Upper lobe of right lung (tissue), 1 donor: ENCODE measurements around the gene MUSTN1. TPM values are rescaled to one million over a fixed set of nuclear protein-coding genes. Genes with fewer than 3 reads are reported as not detected.

ENCODE experiments used
- ATAC-seq: fragments of 200-7000 bp; cut with Tn5 transposase; one replicate; pipeline ENCODE4 v1.9.1; 2020; ENCODE audit warnings: mild to moderate bottlenecking, moderate library complexity
- DNase-seq: peaks from one replicate; pipeline ENCODE4 v3.0.0-alpha.2; 2020
- H3K27ac ChIP-seq: fragments of 200-600 bp; one replicate; pipeline ENCODE4 v1.8.0; 2022
- H3K27me3 ChIP-seq: fragments of 200-600 bp; one replicate; pipeline ENCODE4 v1.8.0; 2022; ENCODE audit warnings: mild to moderate bottlenecking
- H3K36me3 ChIP-seq: fragments of 200-600 bp; one replicate; pipeline ENCODE4 v1.8.0; 2022
- H3K4me1 ChIP-seq: fragments of 200-600 bp; one replicate; pipeline ENCODE4 v1.8.0; 2022
- H3K4me3 ChIP-seq: fragments of 200-600 bp; one replicate; pipeline ENCODE4 v1.8.0; 2022; ENCODE audit warnings: mild to moderate bottlenecking
- H3K9me3 ChIP-seq: fragments of 200-600 bp; one replicate; pipeline ENCODE4 v1.8.0; 2022
- CTCF ChIP-seq: fragments of 200-600 bp; IDR thresholded peaks from one replicate; pipeline ENCODE4 v1.8.0; 2022; ENCODE audit warnings: antibody characterized with exemption
- intact Hi-C: fragments of 100-400 bp; cut with DNase I; formaldehyde crosslinking; loops from one replicate; pipeline ENCODE4 v1.11.0; 2022
- total RNA-seq: library from RNA; stranded (reverse); fragmentation: NEBNext Ultra II Directional; extraction: Animal tissue kit (Norgen Biotek cat#: 25700); gene quantifications from one replicate; pipeline ENCODE4 v1.2.1, GENCODE V29; 2021
- donor health status: DM: no; HTN: yes; CAD: no; lungs with severe emphysema.

Gene MUSTN1
- total RNA-seq, 1 donor from 2014 or later, result 5.4 TPM

- H3K36me3 ChIP-seq, result no peaks in the 10 kb centered on the region
- DNase-seq, result no peak
- no peak overlapping the region for H3K4me3 ChIP-seq
- no peaks in the 10 kb centered on the region for H3K9me3 ChIP-seq
- no peak overlapping the region for H3K27ac ChIP-seq
- H3K27me3 ChIP-seq, result no peaks in the 10 kb centered on the region
- H3K4me1 ChIP-seq, result no peaks in the 10 kb centered on the region
- ATAC-seq, result no peak
- no peak for TF ChIP-seq CTCF
- intact Hi-C loops, result no loop called here
Observed at GRCh38 chr3:52817860-52818259, 17.0 kb downstream of the MUSTN1 start.

GRCh38 chr3:52817221-52817620, 17.6 kb downstream of the MUSTN1 start:
- intact Hi-C loops, result no loop called here
- H3K4me1 ChIP-seq, result no peaks in the 10 kb centered on the region
- H3K27ac ChIP-seq, result no peak overlapping the region
- ATAC-seq, result no peak
- no peak overlapping the region for H3K4me3 ChIP-seq
- no peak for DNase-seq
- TF ChIP-seq CTCF, result no peak
- no peaks in the 10 kb centered on the region for H3K9me3 ChIP-seq
- no peaks in the 10 kb centered on the region for H3K36me3 ChIP-seq
- no peaks in the 10 kb centered on the region for H3K27me3 ChIP-seq

GRCh38 chr3:52816654-52817053, 18.2 kb downstream of the MUSTN1 start:
- DNase-seq, result no peak
- H3K4me1 ChIP-seq, result no peaks in the 10 kb centered on the region
- no peak overlapping the region for H3K27ac ChIP-seq
- intact Hi-C loops, result no loop called here
- no peak for TF ChIP-seq CTCF
- ATAC-seq, result no peak
- no peaks in the 10 kb centered on the region for H3K36me3 ChIP-seq
- no peaks in the 10 kb centered on the region for H3K27me3 ChIP-seq
- H3K9me3 ChIP-seq, result no peaks in the 10 kb centered on the region
- no peak overlapping the region for H3K4me3 ChIP-seq

- Histone ChIP-seq H3K4me3 (no peak overlapping the region), H3K27ac (no peak overlapping the region), H3K4me1 (no peaks in the 10 kb centered on the region), H3K9me3 (no peaks in the 10 kb centered on the region), H3K36me3 (no peaks in the 10 kb centered on the region), H3K27me3 (no peaks in the 10 kb centered on the region)
- ATAC-seq (no peak), DNase-seq (no peak)
- no peak for TF ChIP-seq CTCF
- intact Hi-C loops, result no loop called here
Observed at GRCh38 chr3:52816199-52816598, 18.6 kb downstream of the MUSTN1 start.

- no peaks in the 10 kb centered on the region for H3K27me3 ChIP-seq
- no peaks in the 10 kb centered on the region for H3K9me3 ChIP-seq
- no peaks in the 10 kb centered on the region for H3K4me1 ChIP-seq
- no peak for TF ChIP-seq CTCF
- ATAC-seq (no peak), DNase-seq (no peak)
- no peaks in the 10 kb centered on the region for H3K36me3 ChIP-seq
- H3K4me3 ChIP-seq, result no peak overlapping the region
- no peak overlapping the region for H3K27ac ChIP-seq
- intact Hi-C loops, result no loop called here
Observed at GRCh38 chr3:52813810-52814209, 21.0 kb downstream of the MUSTN1 start.

- Histone ChIP-seq H3K9me3 (no peaks in the 10 kb centered on the region), H3K4me1 (no peaks in the 10 kb centered on the region), H3K27me3 (no peaks in the 10 kb centered on the region), H3K27ac (no peak overlapping the region), H3K36me3 (no peaks in the 10 kb centered on the region), H3K4me3 (no peak overlapping the region)
- ATAC-seq (no peak), DNase-seq (no peak)
- no peak for TF ChIP-seq CTCF
- intact Hi-C loops, result no loop called here
Observed at GRCh38 chr3:52811452-52812011, 23.3 kb downstream of the MUSTN1 start.
